Ovary (tissue), 9 donors: Measurements from ENCODE around the gene POLR3E. TPM values are rescaled to one million over a fixed set of nuclear protein-coding genes. Genes with fewer than 3 reads are reported as not detected.
"Not testable (repeated sequence)": the region's sequence is repeated elsewhere in the genome, so short reads cannot be mapped to it uniquely, and the experiment has no call there.

Source experiments
- DNase-seq, 5 donors: peaks; one replicate each; pipeline ENCODE4 v3.0.0-alpha.2; 2019 to 2020
- H3K27ac ChIP-seq, 2 donors: fragments of 200-600 bp; one replicate each; pipeline versions ENCODE4 v1.5.1 to v1.8.0; 2019 to 2022
- H3K27me3 ChIP-seq: fragments of 200-600 bp; one replicate; pipeline ENCODE4 v1.8.0; 2022
- H3K36me3 ChIP-seq: fragments of 200-600 bp; sonication (generic); one replicate; pipeline ENCODE4 v1.5.1; 2019
- H3K4me1 ChIP-seq: one replicate; pipeline ENCODE4 v1.8.1; 2013; ENCODE audit warnings: mild to moderate bottlenecking, moderate library complexity; ENCODE audit not compliant: insufficient read depth
- H3K4me3 ChIP-seq: fragments of 200-600 bp; sonication (generic); one replicate; pipeline ENCODE4 v1.5.1; 2017
- H3K9me3 ChIP-seq, 2 donors: fragments of 200-600 bp in 1 of 2; sonication (generic) in 1 of 2; one replicate each; pipeline versions ENCODE4 v1.5.1 to v1.8.1; 2013 to 2019; ENCODE audit warnings: mild to moderate bottlenecking in 1 of 2, moderate library complexity in 1 of 2
- EP300 ChIP-seq: sonication (generic); formaldehyde crosslinking; IDR thresholded peaks from one replicate; pipeline ENCODE4 v1.6.1; 2017; ENCODE audit warnings: antibody characterized with exemption
- POLR2A ChIP-seq: fragments of 450-650 bp; IDR thresholded peaks from one replicate; pipeline ENCODE4 v1.6.1; 2017; ENCODE audit warnings: antibody characterized with exemption, mild to moderate bottlenecking, moderate library complexity
- WGBS, 3 donors: extraction: QIAGEN DNeasy Blood & Tissue Kit in 1 of 3; methylation state at CpG; one replicate each; pipeline versions ENCODE4 v1.1.5 to v1.1.7; 2013 to 2017; 5-methylcytosine and 5-hydroxymethylcytosine counted together
- intact Hi-C, 4 donors: fragments of 100-400 bp; cut with DNase I; formaldehyde crosslinking; loops; one replicate each; pipeline versions ENCODE4 v1.11.0 to v1.15.1; 2022 to 2023
- polyA plus RNA-seq, 2 donors: library from polyadenylated mRNA; stranded (reverse); fragments of 200-250 nt in 1 of 2; fragments of 350-450 nt in 1 of 2; fragmentation: Illumina TruSeq in 1 of 2; extraction: RNeasy Lipid Tissue Mini Kit (QIAGEN cat#74804) in 1 of 2; gene quantifications; one replicate each; pipeline ENCODE4 v1.2.3, GENCODE V29; 2013 to 2014
- total RNA-seq, 7 donors: library from RNA; depleted of rRNA in 2 of 7; stranded (reverse); fragments of >200 nt in 2 of 7; fragmentation: NEBNext Ultra II Directional in 3 of 7; extraction: Animal tissue kit (Norgen Biotek cat#: 25700) in 3 of 7; gene quantifications; one replicate each; pipeline versions ENCODE4 v1.1.0 to v1.2.4, GENCODE V29; 2016 to 2023
- TF ChIP-seq, protein P1 (sequence below), 3 donors: fragments of 450-650 bp in 2 of 3; fragments of 200-600 bp in 1 of 3; IDR thresholded peaks; one replicate each; pipeline versions ENCODE4 v1.5.1 to v1.8.0; 2016 to 2022; ENCODE audit warnings: antibody characterized with exemption in 3 of 3, mild to moderate bottlenecking in 1 of 3
- donor health status: DM: no; HTN: no; CAD: no; lungs with moderate emphysema.
- donor health status: DM: no; HTN: no; CAD: no.
- donor health status: Bipolar disorder and iron deficiency.
- donor health status: DM: yes; HTN: yes; CAD: no.
- donor health status: DM: no; HTN: no; CAD: no.
- donor health status: DM: yes; HTN: yes; CAD: no.

The POLR3E gene
- total and polyA plus RNA-seq, 9 donors = 18.6 to 57.0 (median 40.8) TPM

- WGBS, 3 donors = 92 to 96% (median 93%) methylated on average over 2 of the region's 2 CpGs
- Histone ChIP-seq H3K27me3 (no peaks in the 10 kb centered on the region), H3K4me1 (peaks cover 3% of the 10 kb centered on the region), H3K4me3 (no peak overlapping the region), H3K27ac (no peak overlapping the region), H3K36me3 (no peaks in the 10 kb centered on the region), H3K9me3 (no peaks in the 10 kb centered on the region)
- no peak for DNase-seq
- TF ChIP-seq, protein P1, sequence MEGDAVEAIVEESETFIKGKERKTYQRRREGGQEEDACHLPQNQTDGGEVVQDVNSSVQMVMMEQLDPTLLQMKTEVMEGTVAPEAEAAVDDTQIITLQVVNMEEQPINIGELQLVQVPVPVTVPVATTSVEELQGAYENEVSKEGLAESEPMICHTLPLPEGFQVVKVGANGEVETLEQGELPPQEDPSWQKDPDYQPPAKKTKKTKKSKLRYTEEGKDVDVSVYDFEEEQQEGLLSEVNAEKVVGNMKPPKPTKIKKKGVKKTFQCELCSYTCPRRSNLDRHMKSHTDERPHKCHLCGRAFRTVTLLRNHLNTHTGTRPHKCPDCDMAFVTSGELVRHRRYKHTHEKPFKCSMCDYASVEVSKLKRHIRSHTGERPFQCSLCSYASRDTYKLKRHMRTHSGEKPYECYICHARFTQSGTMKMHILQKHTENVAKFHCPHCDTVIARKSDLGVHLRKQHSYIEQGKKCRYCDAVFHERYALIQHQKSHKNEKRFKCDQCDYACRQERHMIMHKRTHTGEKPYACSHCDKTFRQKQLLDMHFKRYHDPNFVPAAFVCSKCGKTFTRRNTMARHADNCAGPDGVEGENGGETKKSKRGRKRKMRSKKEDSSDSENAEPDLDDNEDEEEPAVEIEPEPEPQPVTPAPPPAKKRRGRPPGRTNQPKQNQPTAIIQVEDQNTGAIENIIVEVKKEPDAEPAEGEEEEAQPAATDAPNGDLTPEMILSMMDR (IDR thresholded peaks at IDR 0.05) = no peak
- TF ChIP-seq POLR2A = no peak
- TF ChIP-seq EP300 = no peak
- intact Hi-C loops = no loop called here
Measured at GRCh38 chr16:22348291-22348690, 51.1 kb downstream of the POLR3E start.

DNA sequence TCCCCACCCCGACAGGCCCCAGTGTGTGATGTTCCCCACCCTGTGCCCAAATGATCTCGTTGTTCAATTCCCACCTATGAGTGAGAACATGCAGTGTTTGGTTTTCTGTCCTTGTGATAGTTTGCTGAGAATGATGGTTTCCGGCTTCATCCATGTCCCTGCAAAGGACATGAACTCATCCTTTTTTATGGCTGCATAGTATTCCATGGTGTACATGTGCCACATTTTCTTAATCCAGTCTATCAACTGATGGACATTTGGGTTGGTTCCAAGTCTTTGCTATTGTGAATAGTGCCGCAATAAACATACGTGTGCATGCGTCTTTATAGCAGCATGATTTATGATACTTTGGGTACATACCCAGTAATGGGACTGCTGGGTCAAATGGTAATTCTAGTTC is 53.8 kb downstream of the POLR3E start:
- H3K4me1 ChIP-seq, H3K36me3 ChIP-seq, intact Hi-C loops, DNase-seq, H3K27me3 ChIP-seq, H3K4me3 ChIP-seq, H3K9me3 ChIP-seq, H3K27ac ChIP-seq: not testable (repeated sequence)
- WGBS, 3 donors = 94 to 96% (median 96%) methylated on average over 6 of the region's 6 CpGs

- intact Hi-C loops = no loop called here
- 97 to 98% (median 98%) methylated on average over 6 of the region's 6 CpGs for WGBS, 3 donors
Measured at GRCh38 chr16:22352140-22352539, 54.9 kb downstream of the POLR3E start.

GRCh38 chr16:22352723-22353122 is 55.5 kb downstream of the POLR3E start:
- Histone ChIP-seq H3K4me1 (peaks cover 6% of the 10 kb centered on the region), H3K9me3 (no peaks in the 10 kb centered on the region), H3K4me3 (no peak overlapping the region), H3K36me3 (no peaks in the 10 kb centered on the region), H3K27ac (no peak overlapping the region), H3K27me3 (no peaks in the 10 kb centered on the region)
- intact Hi-C loops = no loop called here
- TF ChIP-seq POLR2A (no peak), EP300 (no peak)
- TF ChIP-seq, protein P1 (IDR thresholded peaks at IDR 0.05) = no peak
- DNase-seq = no peak
- WGBS, 3 donors = 97% methylated on average over 5 of the region's 5 CpGs

More at GRCh38 chr16:22352140-22352539, 54.9 kb downstream of the POLR3E start:
- no peaks in the 10 kb centered on the region for H3K27me3 ChIP-seq
- H3K9me3 ChIP-seq = no peaks in the 10 kb centered on the region
- no peaks in the 10 kb centered on the region for H3K36me3 ChIP-seq
- H3K27ac ChIP-seq = no peak overlapping the region
- DNase-seq = no peak
- TF ChIP-seq, protein P1 (IDR thresholded peaks at IDR 0.05) = no peak
- TF ChIP-seq EP300 (no peak), POLR2A (no peak)
- no peak overlapping the region for H3K4me3 ChIP-seq
- H3K4me1 ChIP-seq = peaks cover 6% of the 10 kb centered on the region

GRCh38 chr16:22353191-22353919 is 56.1 kb downstream of the POLR3E start:
- no peaks in the 10 kb centered on the region for H3K27me3 ChIP-seq
- no peak for DNase-seq
- H3K4me3 ChIP-seq = no peak overlapping the region
- peaks cover 6% of the 10 kb centered on the region for H3K4me1 ChIP-seq
- WGBS, 3 donors = 22 to 27% (median 24%) methylated on average over 3 of the region's 3 CpGs
- H3K27ac ChIP-seq = no peak overlapping the region
- intact Hi-C loops = no loop called here
- H3K9me3 ChIP-seq = no peaks in the 10 kb centered on the region
- H3K36me3 ChIP-seq = no peaks in the 10 kb centered on the region
- TF ChIP-seq, protein P1 (IDR thresholded peaks at IDR 0.05) = no peak
- TF ChIP-seq EP300 = no peak
- no peak for TF ChIP-seq POLR2A
